Raji (cell line): Measurements from ENCODE around the gene PGD.
A peak's percentile ranks its signal among the peaks of the same experiment; 100 is the strongest.

Experiments used
- POLR2A ChIP-seq: IDR thresholded peaks from 2 replicates; pipeline ENCODE4 v1.6.1; 2011; ENCODE audit warnings: low read depth, low read length, control low read depth; ENCODE audit not compliant: insufficient read depth

PGD gene

DNA sequence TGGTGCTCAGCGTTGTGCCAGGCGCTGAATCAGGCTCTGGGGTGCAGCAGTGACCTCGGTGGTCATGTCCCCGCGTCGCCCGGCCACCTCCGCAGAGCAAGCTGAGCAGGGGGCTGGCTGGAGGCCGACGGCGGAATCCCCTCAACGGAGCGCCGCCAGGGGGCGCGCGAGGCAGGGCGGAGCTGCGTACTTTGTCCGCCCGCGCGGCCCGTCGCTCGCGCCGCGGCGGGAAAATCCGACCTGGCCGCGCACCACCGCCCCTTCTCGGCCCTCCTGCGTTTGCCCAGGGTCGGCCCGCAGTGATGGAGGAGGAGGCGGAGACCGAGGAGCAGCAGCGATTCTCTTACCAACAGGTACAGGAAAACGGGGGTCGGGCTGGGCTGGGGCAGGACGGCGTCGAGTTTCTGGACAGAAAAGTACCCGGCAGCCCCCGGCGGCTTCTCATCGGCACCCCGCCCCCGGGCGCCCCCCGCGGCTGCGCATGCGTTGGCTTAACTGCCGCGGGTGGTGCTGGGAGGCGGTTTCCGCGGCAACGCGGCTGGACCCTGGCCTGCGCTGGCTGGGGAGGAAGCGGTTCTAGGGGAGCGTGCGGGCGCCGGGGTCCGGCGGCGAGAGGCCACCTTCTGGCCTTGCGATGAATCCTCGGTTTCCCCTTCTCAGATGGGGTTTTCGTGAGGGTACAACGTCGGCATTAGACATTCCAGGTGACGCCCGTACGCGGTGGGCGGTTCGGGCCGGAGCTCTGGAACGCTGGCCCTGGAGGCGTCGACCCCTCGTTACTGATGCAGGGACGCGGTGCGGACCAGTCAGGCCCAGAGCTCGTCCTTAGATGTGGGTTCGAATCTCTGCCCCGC, 31.6 kb downstream of the PGD start, which contains the start of gene CENPS:
Gene CENPS, plus strand, starts transcription at position 218 of the 854 bp plus-strand sequence. Its CDS starts 85 bp downstream, at position 303.
- TF ChIP-seq POLR2A = peak; percentile 88

DNA sequence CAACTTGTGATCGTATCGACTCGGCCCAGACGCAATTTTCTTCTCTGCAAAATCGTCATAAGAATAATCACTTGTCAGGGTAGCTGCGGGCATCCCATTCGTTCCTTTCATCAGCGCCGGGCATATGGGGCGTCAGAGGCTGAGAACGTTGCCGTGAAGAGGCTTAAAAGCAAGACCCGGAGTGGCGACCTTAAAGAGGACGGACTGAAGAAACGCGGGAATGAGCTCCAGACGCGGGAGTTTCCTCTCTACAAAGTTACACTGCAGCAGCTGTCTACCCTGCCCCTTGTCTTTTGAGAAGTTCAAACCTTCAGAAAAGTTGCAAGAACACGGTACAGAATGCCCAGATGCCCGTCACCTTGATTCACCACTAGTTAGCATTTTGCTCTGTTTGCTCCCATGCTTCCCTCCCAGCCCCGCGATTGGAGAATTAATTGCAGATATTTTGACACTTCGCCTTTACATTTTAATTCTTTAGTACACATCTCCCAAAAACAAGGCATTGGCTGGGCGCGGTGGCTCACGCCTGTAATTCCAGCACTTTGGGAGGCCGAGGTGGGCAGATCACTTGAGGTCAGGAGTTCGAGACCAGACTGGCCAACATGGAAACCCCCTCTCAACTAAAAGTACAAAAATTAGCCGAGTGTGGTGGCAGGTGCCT, 32.3 kb downstream of the PGD start:
- TF ChIP-seq POLR2A = no peak

DNA sequence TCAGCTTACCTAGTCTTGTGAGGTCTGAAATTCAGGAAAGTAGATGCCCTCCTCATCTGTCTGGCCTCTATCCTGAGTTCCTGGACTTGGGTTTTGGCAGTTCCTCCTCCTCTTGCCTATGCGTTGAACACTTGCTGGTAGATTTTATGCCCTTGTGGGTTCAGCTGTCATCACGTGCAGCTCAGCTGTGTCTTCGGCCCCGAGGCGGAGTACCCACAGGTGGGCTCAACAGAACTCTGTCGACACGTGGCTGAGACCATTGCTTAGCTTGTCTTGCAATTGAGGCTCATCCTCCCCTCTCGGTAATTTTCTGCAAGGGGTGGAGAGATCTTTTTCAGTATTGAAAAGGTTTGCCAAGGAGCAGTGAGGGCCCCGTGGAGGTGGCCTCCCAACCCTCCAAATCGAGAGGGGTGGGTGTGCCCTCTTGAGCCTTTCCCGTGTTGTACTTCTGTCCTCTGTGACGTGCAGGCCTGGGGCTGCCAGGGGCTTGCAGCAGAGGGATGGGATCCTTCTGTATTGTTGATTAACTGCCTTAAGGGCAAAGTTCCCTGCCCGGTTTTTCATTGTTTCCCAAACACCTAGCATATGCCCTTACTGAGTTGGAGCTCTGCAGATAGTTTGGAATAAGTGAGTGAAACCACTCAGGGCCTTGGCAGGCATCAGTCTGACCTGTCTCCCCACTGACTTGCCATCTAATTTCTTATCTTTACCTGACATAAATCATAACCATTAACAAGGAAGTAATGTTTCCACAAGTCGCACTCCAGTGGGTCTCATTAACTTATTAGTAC, 34.2 kb downstream of the PGD start:
- TF ChIP-seq POLR2A = no peak

DNA sequence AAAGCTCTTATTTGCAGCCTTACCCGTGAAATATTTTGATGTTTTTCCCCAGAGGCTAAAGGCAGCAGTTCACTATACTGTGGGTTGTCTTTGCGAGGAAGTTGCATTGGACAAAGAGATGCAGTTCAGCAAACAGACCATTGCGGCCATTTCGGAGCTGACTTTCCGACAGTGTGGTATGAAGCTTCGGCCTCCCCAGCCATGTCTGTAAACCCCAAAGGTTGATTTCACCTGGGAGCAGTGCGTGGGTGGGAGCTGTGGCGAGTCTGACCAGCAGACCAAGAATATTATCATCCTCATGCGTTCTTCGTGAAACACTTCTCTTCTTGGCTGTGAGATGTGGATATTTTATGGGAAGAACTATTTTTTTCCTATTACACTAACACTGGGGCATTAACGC, 34.9 kb downstream of the PGD start:
- TF ChIP-seq POLR2A = no peak

DNA sequence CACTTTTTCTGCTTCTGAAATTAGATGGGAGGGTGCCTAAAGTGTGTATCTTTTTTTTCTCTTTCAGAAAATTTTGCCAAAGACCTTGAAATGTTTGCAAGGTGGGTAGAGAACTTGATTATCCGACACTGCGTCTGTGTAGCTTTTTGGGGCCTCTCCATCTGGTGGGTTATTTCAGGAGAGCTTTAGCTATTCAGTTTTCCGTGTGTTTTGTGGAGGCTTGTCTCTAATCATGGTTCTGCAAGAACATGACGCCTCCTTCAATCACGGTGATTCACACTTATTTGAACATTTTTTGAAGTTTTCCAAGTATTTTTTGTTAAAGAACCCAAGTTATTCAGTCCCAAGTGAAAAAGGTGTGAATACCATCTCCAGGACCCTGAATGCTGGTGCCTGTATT, 35.7 kb downstream of the PGD start:
- TF ChIP-seq POLR2A = no peak

DNA sequence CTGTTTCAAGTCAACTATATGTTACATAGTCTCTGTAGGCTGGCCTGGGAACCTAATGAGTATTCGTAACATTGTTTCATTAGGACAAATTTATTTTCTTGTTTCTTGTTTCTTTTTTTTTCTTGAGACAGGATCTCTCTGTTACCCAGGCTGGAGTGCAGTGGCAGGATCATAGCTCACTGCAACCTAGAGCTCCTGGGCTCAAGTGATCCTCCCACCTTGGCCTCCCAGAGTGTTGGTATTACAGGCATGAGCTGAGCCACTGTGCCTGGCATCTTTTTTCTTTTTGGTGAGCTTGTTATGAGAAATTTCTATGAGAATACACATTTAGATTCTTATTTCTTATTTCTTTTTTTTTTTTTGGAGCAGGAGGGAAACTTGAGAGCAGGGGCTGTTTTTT, 38.2 kb downstream of the PGD start:
- TF ChIP-seq POLR2A = no peak

DNA sequence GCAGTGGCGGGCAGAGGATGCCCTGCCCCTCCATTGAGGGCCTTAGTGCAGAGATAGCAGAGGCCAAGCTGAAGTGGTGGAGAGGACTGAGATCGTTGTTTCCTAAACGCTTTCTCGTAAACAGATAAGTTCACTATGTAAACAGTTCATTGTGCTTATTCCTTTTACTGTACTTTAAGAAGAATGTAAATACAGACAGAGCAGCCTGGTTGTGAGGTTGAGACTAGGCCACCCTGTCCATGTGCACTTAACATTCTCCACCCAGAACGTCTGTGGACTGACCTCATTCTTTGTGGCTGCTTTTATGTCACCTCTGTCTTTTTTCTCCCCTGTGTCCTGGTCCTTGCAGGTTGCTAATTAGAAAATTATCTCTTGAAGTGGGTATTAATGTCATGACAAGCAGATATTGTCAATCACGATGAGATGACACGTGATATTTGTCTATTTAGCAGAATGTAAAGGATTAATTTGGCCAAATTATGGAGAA, 39.9 kb downstream of the PGD start:
- TF ChIP-seq POLR2A = no peak

DNA sequence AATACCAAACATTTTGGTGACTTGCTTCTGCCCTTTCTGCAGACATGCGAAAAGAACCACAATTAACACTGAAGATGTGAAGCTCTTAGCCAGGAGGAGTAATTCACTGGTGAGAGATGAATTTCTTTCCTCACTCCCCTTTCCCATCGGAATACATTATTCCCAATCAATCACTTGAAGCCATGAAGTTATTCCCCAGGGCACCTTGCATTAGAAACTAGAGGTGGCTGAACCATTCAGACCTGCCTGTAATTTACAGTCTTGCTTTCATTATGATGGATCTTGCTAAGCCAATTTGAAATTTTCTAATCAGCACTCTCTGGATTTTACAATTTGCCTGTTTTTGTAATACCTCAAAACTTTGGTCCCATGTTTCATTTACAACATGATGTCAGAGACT, 41.4 kb downstream of the PGD start:
- no peak for TF ChIP-seq POLR2A

DNA sequence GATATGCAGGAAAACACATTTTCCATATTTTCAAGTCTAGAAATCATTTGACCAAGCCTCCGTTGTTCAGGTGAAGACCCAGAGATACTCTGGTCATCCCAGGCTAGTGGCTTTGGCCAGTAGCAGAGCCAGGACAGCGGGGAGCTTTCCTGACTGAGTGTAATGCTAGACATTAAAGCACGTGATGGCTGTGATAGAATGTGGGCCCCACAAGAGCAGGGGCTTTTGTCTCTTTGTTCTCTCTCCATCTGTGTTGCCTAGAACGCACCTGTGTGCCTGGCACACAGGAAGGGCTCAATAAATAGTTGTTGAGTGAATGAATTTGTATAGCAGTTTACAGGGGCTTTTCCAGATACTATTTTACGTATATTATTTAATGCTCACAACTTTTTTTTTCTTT, 41.9 kb downstream of the PGD start:
- TF ChIP-seq POLR2A = no peak

DNA sequence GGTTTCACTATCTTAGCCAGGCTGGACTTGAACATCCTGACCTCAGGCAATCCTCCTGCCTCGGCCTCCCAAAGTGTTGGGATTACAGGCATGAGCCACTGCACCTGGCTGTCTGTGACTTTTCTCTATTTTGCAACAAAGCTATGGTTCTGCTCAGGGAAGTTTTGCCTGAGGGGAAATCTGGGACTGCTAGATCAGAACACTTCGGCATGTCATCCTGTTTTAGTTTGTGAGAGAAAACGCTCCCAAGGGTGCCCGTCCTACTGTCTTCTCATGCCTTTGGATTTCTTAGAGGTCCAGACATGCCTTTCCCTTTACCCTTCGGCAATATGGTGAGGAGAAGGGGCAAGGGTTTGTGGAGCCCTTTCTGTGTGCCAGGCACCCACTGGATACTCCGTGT, 45.4 kb downstream of the PGD start:
- TF ChIP-seq POLR2A = no peak

DNA sequence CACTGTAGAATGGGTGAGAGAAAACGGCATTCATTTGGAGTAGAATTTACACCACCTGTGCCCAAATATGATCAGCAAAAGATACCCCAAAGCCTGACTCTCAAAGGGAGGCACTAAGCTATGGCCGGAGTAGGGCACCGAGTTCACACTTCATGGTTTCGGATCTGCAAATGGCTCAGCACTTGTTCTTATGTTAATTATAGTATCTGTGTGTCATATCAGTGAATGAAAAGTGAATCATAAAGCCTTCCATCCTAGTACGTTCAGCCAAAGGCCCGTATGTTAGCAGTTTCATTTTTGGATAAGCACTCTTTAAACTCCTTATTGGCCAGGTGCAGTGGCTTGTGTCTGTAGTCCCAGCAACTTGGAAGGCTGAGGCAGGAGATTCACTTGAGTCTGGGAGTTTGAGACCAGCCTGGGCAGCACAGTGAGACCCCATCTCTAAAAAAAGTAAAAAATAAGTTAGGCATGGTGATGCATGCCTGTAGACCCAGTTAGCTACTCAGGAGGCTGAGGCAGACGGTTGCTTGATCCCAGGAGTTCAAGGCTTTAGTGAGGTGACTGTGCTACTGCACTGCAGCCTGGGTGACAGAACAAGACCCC, 46.0 kb downstream of the PGD start:
- TF ChIP-seq POLR2A = no peak

DNA sequence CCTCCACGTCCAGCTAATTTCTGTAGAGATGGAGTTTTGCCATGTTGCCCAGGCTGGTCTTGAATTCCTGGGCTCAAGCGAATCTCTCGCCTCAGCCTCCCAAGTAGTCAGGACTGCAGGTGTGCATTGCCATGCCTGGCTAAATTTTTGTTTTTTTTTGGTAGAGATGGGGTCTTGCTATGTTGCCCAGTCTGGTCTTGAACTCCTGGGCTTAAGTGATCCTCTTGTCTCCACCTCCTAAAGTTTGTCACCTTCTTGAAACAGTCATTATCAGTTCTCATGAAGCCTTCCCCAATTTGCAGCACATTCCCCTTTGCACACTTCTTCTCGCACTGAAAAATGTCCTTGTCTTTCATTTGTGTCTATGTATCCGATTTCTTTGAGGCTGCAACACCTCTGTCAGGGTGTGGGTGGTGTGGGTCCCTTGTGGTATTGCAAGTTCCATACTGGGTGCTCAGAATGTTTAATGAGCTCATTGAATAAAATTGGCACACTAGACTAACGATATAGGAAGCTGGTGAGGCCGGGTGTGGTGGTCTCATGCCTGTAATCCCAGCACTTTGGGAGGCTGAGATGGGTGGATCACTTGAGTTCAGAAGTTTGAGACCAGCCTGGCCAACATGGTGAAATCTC, 48.0 kb downstream of the PGD start:
- TF ChIP-seq POLR2A = no peak

DNA sequence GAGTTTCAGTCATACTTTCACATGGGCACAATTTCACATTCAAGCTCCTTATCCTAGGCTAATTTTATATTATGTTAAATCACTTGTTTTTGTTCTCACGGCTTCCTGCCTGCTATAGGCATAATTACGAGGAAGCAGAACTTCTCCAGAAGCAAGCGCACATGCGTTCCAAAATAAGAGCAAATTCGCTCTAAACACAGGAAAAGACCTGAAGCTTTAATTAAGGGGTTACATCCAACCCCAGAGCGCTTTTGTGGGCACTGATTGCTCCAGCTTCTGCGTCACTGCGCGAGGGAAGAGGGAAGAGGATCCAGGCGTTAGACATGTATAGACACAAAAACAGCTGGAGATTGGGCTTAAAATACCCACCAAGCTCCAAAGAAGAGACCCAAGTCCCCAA, 50.9 kb downstream of the PGD start, which contains the start of gene CORT:
Gene CORT, plus strand, starts transcription at position 281 of the 400 bp plus-strand sequence. CDS start 193 bp downstream, outside the sequence.
- TF ChIP-seq POLR2A = no peak

DNA sequence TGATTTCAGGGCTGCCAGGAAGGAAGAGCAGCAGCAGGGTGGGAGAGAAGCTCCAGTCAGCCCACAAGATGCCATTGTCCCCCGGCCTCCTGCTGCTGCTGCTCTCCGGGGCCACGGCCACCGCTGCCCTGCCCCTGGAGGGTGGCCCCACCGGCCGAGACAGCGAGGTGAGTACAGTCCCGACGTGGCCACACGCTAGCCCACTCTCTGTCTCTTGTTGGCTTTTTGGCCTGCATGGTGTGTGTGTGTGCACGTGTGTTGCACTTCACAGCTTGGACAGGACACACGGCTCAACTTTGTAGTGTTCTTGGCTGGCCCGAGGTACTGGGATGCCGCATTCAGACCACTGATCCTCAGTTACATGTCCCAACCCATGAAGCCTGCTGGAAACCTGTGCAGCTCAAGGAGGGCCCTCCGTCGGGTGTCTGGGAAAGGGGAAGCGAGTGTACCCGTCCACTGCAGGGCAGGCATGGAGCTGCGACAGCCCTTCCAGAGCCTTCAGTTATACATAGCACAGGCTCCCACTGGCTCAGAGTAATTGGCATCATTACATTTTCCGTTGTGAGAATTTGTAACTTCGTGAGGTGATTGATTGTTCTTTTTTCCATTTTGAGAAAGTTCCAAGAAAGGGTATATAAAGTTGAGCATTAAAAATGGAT, 51.4 kb downstream of the PGD start:
- TF ChIP-seq POLR2A = no peak

DNA sequence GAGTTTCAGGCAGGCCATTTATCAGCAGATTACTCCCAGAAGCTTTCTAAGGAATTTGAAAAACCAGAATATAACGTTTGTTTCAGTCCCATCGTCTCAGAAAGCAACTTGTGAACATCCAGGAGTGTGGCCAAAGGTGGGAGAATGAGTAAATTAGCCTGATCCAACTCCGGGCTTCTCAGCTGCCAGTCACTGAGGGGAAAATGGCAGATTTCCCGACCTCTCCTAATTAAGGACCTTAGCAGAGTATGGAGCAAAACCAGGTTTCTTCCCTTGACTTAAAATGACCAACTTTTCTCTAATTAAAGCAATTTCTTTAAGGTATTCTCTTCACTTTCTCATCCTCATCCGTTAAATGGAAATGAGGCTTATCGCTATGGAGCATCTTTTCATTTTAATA, 52.0 kb downstream of the PGD start:
- no peak for TF ChIP-seq POLR2A

DNA sequence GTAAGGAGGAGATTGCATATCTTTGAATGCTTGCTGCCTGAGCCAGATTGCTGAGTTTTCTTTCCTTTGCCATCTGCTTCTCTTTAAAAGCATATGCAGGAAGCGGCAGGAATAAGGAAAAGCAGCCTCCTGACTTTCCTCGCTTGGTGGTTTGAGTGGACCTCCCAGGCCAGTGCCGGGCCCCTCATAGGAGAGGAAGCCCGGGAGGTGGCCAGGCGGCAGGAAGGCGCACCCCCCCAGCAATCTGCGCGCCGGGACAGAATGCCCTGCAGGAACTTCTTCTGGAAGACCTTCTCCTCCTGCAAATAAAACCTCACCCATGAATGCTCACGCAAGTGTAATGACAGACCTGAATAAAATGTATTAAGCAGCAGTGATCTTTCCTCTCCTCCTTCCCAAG, 52.4 kb downstream of the PGD start:
- no peak for TF ChIP-seq POLR2A
